DOHH2 (cell line): Measurements from ENCODE around the gene PCDHB16.
"Not testable (repeated sequence)": the region's sequence is repeated elsewhere in the genome, so short reads cannot be mapped to it uniquely, and the experiment has no call there.

Experiments
- H3F3A ChIP-seq: fragments of 200-600 bp; sonication (generic), shearing (Covaris generic); 2 replicates; pipeline ENCODE4 v1.6.0; 2016; ENCODE audit warnings: antibody characterized with exemption, mild to moderate bottlenecking; ENCODE audit not compliant: control insufficient read depth, insufficient read depth
- H3K27ac ChIP-seq: fragments of 200-600 bp; sonication (generic); 2 replicates; pipeline ENCODE4 v1.5.1; 2014; ENCODE audit warnings: low read depth, mild to moderate bottlenecking, low read length, moderate library complexity
- H3K27me3 ChIP-seq: fragments of 200-600 bp; sonication (generic); 2 replicates; pipeline ENCODE4 v1.6.1; 2014; ENCODE audit warnings: mild to moderate bottlenecking, low read length, mixed read lengths; ENCODE audit not compliant: control insufficient read depth
- H3K36me3 ChIP-seq: fragments of 200-600 bp; sonication (generic); 2 replicates; pipeline ENCODE4 v1.6.1; 2014; ENCODE audit warnings: mild to moderate bottlenecking, low read length, moderate library complexity, mixed read lengths; ENCODE audit not compliant: control insufficient read depth
- H3K4me1 ChIP-seq: fragments of 200-600 bp; sonication (generic); 2 replicates; pipeline ENCODE4 v1.6.1; 2014; ENCODE audit warnings: mild to moderate bottlenecking, low read length, mixed read lengths; ENCODE audit not compliant: control insufficient read depth
- H3K4me2 ChIP-seq: fragments of 200-600 bp; sonication (generic); 2 replicates; pipeline ENCODE4 v1.6.0; 2014; ENCODE audit warnings: mild to moderate bottlenecking, low read length, moderate library complexity
- H3K4me3 ChIP-seq: fragments of 200-600 bp; sonication (generic); 2 replicates; pipeline ENCODE4 v1.5.1; 2014; ENCODE audit warnings: mild to moderate bottlenecking, low read length, mixed read lengths
- H3K79me2 ChIP-seq: fragments of 200-600 bp; sonication (generic); 2 replicates; pipeline ENCODE4 v1.6.1; 2014; ENCODE audit warnings: mild to moderate bottlenecking, low read length, mixed read lengths; ENCODE audit not compliant: control insufficient read depth
- H3K9me2 ChIP-seq: fragments of 200-600 bp; sonication (generic); replicated peaks from 2 replicates; pipeline ENCODE4 v1.6.1; 2014; ENCODE audit warnings: mild to moderate bottlenecking, low read length, mixed read lengths; ENCODE audit not compliant: control insufficient read depth
- H3K9me3 ChIP-seq: fragments of 200-600 bp; sonication (generic); 2 replicates; pipeline ENCODE4 v1.6.1; 2014; ENCODE audit warnings: antibody characterized with exemption, low read length, mixed read lengths; ENCODE audit not compliant: control insufficient read depth, insufficient read depth
- H4K20me1 ChIP-seq: fragments of 200-600 bp; sonication (generic); 2 replicates; pipeline ENCODE4 v1.6.0; 2014; ENCODE audit warnings: low read depth, mild to moderate bottlenecking, antibody characterized with exemption, low read length, moderate library complexity; ENCODE audit not compliant: control insufficient read depth, insufficient read depth
- EZH2phosphoT487 ChIP-seq: fragments of 200-600 bp; sonication (generic); IDR thresholded peaks from 2 replicates; pipeline ENCODE4 v1.6.1; 2017; ENCODE audit warnings: borderline replicate concordance, mild to moderate bottlenecking, antibody characterized with exemption, low read length, moderate library complexity, mixed read lengths
- TF ChIP-seq, protein P1 (sequence below): fragments of 200-600 bp; sonication (generic); IDR thresholded peaks from one replicate; pipeline ENCODE4 v1.5.1; 2014; ENCODE audit warnings: antibody characterized with exemption, mild to moderate bottlenecking, low read depth, low read length; ENCODE audit not compliant: poor library complexity, severe bottlenecking

The PCDHB16 gene

DNA sequence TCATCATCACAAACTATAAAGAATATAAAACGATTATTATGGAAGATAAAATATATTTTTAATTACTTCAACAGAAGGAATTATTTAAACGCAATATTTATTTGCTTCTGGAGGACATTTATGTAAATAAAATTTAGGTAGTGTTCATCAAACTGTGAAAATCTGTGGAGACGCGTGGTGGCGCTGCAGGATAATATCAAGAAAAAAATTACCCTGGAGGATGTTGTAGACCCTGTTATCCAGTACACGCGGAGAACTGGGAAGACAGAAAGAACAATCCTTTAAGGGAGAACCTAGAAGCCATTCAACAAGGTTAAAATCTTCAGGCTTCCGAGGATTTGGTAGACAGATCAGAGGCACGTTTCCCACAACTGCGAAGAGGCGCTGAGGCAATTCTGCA lies 26.3 kb downstream of the PCDHB16 start, which contains the start of gene PCDHB12:
PCDHB12 (plus strand) TSS at position 242 of the 400 bp plus-strand sequence. CDS start 189 bp downstream, outside the sequence.
- Histone ChIP-seq H3K27me3 (peaks cover 23% of the 10 kb centered on the region), H4K20me1 (no peaks in the 10 kb centered on the region), H3K36me3 (no peaks in the 10 kb centered on the region), H3K9me2 (no peaks in the 10 kb centered on the region), H3K9me3 (no peaks in the 10 kb centered on the region), H3K27ac (no peak within 1 kb of the TSS), H3F3A (no peaks in the 10 kb centered on the region), H3K79me2 (no peaks in the 10 kb centered on the region), H3K4me3 (no peak within 1 kb of the TSS), H3K4me2 (peak within 1 kb of the TSS; percentile 22; the same call in 1 of the 2 replicates), H3K4me1 (no peaks in the 10 kb centered on the region)
- TF ChIP-seq EZH2phosphoT487: no peak
- TF ChIP-seq, protein P1, sequence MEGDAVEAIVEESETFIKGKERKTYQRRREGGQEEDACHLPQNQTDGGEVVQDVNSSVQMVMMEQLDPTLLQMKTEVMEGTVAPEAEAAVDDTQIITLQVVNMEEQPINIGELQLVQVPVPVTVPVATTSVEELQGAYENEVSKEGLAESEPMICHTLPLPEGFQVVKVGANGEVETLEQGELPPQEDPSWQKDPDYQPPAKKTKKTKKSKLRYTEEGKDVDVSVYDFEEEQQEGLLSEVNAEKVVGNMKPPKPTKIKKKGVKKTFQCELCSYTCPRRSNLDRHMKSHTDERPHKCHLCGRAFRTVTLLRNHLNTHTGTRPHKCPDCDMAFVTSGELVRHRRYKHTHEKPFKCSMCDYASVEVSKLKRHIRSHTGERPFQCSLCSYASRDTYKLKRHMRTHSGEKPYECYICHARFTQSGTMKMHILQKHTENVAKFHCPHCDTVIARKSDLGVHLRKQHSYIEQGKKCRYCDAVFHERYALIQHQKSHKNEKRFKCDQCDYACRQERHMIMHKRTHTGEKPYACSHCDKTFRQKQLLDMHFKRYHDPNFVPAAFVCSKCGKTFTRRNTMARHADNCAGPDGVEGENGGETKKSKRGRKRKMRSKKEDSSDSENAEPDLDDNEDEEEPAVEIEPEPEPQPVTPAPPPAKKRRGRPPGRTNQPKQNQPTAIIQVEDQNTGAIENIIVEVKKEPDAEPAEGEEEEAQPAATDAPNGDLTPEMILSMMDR: peak; percentile 44

DNA sequence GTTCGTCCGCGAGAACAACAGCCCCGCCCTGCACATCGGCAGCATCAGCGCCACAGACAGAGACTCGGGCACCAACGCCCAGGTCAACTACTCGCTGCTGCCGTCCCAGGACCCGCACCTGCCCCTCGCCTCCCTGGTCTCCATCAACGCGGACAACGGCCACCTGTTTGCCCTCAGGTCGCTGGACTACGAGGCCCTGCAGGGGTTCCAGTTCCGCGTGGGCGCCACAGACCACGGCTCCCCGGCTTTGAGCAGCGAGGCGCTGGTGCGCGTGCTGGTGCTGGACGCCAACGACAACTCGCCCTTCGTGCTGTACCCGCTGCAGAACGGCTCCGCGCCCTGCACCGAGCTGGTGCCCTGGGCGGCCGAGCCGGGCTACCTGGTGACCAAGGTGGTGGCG lies 28.1 kb downstream of the PCDHB16 start:
- H3K4me2 ChIP-seq, H3F3A ChIP-seq, H3K9me3 ChIP-seq, H3K27ac ChIP-seq, H3K79me2 ChIP-seq, H3K4me3 ChIP-seq, H4K20me1 ChIP-seq, H3K36me3 ChIP-seq, H3K9me2 ChIP-seq, H3K4me1 ChIP-seq: not testable (repeated sequence)
- H3K27me3 ChIP-seq: peaks cover 23% of the 10 kb centered on the region

DNA sequence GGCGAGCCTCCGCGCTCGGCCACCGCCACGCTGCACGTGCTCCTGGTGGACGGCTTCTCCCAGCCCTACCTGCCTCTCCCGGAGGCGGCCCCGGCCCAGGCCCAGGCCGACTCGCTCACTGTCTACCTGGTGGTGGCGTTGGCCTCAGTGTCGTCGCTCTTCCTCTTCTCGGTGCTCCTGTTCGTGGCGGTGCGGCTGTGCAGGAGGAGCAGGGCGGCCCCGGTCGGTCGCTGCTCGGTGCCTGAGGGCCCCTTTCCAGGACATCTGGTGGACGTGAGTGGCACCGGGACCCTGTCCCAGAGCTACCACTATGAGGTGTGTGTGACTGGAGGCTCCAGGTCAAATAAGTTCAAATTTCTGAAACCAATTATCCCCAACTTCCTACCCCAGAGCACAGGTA lies 28.7 kb downstream of the PCDHB16 start:
- H3F3A ChIP-seq, H3K9me2 ChIP-seq, H3K4me2 ChIP-seq, H3K79me2 ChIP-seq, H3K36me3 ChIP-seq, H3K9me3 ChIP-seq, H3K4me3 ChIP-seq, H4K20me1 ChIP-seq, H3K4me1 ChIP-seq, H3K27ac ChIP-seq: not testable (repeated sequence)
- H3K27me3 ChIP-seq: peaks cover 20% of the 10 kb centered on the region

DNA sequence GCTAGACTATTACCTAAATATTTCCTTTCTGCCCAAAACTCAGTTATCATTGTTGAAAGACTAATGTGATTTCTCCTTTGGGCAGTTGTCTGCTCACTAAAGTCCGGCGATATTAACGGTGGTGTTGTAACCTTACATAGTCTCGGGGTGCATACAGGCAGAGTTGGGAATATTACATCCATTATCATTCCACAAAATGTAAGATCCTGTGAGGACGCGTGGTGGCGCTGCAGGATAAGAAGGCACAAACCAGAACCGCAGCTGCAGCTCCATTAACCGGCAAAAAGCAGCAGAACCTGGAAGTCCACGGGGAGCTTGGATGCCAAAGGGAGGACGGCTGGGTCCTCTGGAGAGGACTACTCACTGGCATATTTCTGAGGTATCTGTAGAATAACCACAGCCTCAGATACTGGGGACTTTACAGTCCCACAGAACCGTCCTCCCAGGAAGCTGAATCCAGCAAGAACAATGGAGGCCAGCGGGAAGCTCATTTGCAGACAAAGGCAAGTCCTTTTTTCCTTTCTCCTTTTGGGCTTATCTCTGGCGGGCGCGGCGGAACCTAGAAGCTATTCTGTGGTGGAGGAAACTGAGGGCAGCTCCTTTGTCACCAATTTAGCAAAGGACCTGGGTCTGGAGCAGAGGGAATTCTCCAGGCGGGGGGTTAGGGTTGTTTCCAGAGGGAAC lies 31.6 kb downstream of the PCDHB16 start, which contains the start of gene PCDHB13:
PCDHB13 (plus strand) TSS at position 264 of the 684 bp plus-strand sequence; CDS start at position 469, 205 bp downstream.
- not testable (repeated sequence) for H3K79me2 ChIP-seq, H4K20me1 ChIP-seq, H3F3A ChIP-seq, H3K4me3 ChIP-seq, H3K4me1 ChIP-seq, H3K27ac ChIP-seq, H3K27me3 ChIP-seq, H3K9me3 ChIP-seq, H3K9me2 ChIP-seq, H3K4me2 ChIP-seq, H3K36me3 ChIP-seq
- TF ChIP-seq, protein P1: peak; percentile 62

DNA sequence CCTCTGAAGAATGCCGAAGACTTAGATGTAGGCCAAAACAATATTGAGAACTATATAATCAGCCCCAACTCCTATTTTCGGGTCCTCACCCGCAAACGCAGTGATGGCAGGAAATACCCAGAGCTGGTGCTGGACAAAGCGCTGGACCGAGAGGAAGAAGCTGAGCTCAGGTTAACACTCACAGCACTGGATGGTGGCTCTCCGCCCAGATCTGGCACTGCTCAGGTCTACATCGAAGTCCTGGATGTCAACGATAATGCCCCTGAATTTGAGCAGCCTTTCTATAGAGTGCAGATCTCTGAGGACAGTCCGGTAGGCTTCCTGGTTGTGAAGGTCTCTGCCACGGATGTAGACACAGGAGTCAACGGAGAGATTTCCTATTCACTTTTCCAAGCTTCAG lies 32.4 kb downstream of the PCDHB16 start:
- not testable (repeated sequence) for H3K27ac ChIP-seq, H3K9me3 ChIP-seq, H3K4me2 ChIP-seq, H3K9me2 ChIP-seq, H3K79me2 ChIP-seq, H3K4me1 ChIP-seq, H3F3A ChIP-seq, H3K36me3 ChIP-seq, H3K4me3 ChIP-seq, H3K27me3 ChIP-seq, H4K20me1 ChIP-seq

DNA sequence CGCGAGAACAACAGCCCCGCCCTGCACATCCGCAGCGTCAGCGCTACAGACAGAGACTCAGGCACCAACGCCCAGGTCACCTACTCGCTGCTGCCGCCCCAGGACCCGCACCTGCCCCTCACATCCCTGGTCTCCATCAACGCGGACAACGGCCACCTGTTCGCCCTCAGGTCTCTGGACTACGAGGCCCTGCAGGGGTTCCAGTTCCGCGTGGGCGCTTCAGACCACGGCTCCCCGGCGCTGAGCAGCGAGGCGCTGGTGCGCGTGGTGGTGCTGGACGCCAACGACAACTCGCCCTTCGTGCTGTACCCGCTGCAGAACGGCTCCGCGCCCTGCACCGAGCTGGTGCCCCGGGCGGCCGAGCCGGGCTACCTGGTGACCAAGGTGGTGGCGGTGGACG lies 33.3 kb downstream of the PCDHB16 start:
- not testable (repeated sequence) for H4K20me1 ChIP-seq, H3K9me3 ChIP-seq, H3K36me3 ChIP-seq, H3K27me3 ChIP-seq, H3K79me2 ChIP-seq, H3K9me2 ChIP-seq, H3K4me1 ChIP-seq, H3F3A ChIP-seq, H3K27ac ChIP-seq, H3K4me2 ChIP-seq, H3K4me3 ChIP-seq
